GM12875 (cell line): Measurements from ENCODE around the gene GREB1L.

ENCODE experiments used
- H3K4me3 ChIP-seq: one replicate; pipeline ENCODE4 v1.5.1; 2011; ENCODE audit warnings: low read depth, low read length, control low read depth
- CTCF ChIP-seq: IDR thresholded peaks from 2 replicates; pipeline ENCODE4 v1.5.1; 2011; ENCODE audit warnings: low read depth, mild to moderate bottlenecking, control low read depth, inconsistent platforms, low read length, moderate library complexity, borderline replicate concordance; ENCODE audit not compliant: insufficient read depth

Gene GREB1L

GRCh38 chr18:21450913-21451312 is 208.9 kb downstream of the GREB1L start:
- no peak for TF ChIP-seq CTCF
- no peak overlapping the region for H3K4me3 ChIP-seq

GRCh38 chr18:21451851-21452250 is 209.8 kb downstream of the GREB1L start:
- no peak overlapping the region for H3K4me3 ChIP-seq
- no peak for TF ChIP-seq CTCF

- H3K4me3 ChIP-seq, result no peak overlapping the region
- TF ChIP-seq CTCF, result no peak
These were observed 210.3 kb downstream of the GREB1L start for GRCh38 chr18:21452276-21452780.

GRCh38 chr18:21452796-21453510 is 210.9 kb downstream of the GREB1L start:
- H3K4me3 ChIP-seq, result no peak overlapping the region
- no peak for TF ChIP-seq CTCF

- no peak for TF ChIP-seq CTCF
These were observed 211.5 kb downstream of the GREB1L start for GRCh38 chr18:21453511-21453901.

GRCh38 chr18:21454725-21455124 is 212.7 kb downstream of the GREB1L start:
- no peak overlapping the region for H3K4me3 ChIP-seq
- TF ChIP-seq CTCF, result no peak

More at GRCh38 chr18:21453511-21453901, 211.5 kb downstream of the GREB1L start:
- no peak overlapping the region for H3K4me3 ChIP-seq
